Measurements from ENCODE around the gene SLC39A11.
"Not testable (repeated sequence)": the region's sequence is repeated elsewhere in the genome, so short reads cannot be mapped to it uniquely, and the experiment has no call there.

The SLC39A11 gene

DNA sequence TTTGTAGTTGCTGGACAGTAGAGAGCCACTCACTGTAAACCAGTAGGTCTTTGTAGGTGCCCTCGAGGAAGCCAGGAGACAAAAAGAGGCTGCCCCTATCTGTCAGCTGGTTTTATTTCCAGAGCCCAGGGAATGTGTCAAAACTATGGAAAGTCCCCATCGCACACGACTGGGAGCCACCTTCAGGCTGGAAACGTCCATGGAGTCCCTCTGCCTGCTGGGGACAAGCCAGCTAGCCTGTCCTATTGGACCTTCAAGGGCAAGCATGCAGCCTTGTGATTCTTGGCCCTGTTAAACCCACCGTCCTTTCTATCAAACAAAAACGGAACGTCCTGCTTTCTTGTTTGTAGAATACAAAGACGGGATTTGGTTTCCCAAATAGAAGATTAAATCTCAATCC lies 289.8 kb downstream of the SLC39A11 start:
- no peak for DNase-seq (ENCODE audit: low read depth in 2 of 3, low spot score in 2 of 3)

DNA sequence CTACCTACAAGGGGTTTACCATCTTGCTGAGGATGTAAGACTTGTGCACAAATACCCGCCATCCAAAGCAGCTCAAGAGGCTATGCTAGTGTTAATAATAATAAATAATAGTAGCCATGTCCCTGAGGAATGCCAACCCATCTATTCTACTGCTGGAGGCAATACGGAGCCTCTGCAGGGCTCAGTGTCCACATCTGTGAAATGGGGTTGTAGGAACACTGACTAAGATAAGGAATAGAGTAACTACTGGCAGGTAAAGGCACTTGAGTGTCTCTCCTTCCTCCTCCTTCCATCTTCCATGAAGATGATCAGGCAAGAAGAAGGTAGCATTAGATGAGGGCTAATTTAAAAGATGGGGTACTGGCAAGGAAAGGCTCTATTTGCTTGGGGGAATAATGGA lies 295.3 kb downstream of the SLC39A11 start:
- no peak for DNase-seq (ENCODE audit: low read depth in 2 of 3, low spot score in 2 of 3)

DNA sequence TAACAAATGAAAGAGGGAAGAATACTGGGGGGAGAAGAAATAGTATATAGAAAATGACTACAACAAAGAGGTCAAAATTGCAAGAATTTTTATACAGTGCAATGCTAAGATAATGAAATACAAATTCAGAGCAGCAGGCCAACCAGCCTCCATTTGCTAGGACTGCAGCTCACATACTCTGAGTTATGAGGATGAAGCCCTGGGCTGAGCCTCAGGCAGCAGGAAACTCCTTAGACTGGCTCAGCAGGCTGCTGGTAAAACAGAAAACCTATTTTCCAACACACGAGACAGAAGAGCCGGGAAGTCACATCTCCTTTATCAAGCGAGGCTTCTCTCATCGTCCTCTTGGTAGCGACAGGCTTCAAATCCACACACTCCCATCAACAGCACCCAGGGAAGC lies 296.5 kb downstream of the SLC39A11 start:
- no peak for DNase-seq (ENCODE audit: low read depth in 2 of 3, low spot score in 2 of 3)

GRCh38 chr17:72794152-72794551 lies 298.3 kb downstream of the SLC39A11 start:
- no peak for DNase-seq (ENCODE audit: low read depth in 2 of 3, low spot score in 2 of 3)

- DNase-seq (ENCODE audit: low read depth in 2 of 3, low spot score in 2 of 3): no peak
These were observed 299.7 kb downstream of the SLC39A11 start for GRCh38 chr17:72792771-72793170.

GRCh38 chr17:72790190-72790589 lies 302.3 kb downstream of the SLC39A11 start:
- DNase-seq (ENCODE audit: low read depth in 2 of 3, low spot score in 2 of 3): no peak

GRCh38 chr17:72789711-72790110 lies 302.8 kb downstream of the SLC39A11 start:
- no peak for DNase-seq (ENCODE audit: low read depth in 2 of 3, low spot score in 2 of 3)

GRCh38 chr17:72788950-72789585 lies 303.4 kb downstream of the SLC39A11 start:
- DNase-seq (ENCODE audit: low read depth in 2 of 3, low spot score in 2 of 3): no peak

- no peak for DNase-seq (ENCODE audit: low read depth in 2 of 3, low spot score in 2 of 3)
These were observed 306.3 kb downstream of the SLC39A11 start for GRCh38 chr17:72786209-72786608.

DNA sequence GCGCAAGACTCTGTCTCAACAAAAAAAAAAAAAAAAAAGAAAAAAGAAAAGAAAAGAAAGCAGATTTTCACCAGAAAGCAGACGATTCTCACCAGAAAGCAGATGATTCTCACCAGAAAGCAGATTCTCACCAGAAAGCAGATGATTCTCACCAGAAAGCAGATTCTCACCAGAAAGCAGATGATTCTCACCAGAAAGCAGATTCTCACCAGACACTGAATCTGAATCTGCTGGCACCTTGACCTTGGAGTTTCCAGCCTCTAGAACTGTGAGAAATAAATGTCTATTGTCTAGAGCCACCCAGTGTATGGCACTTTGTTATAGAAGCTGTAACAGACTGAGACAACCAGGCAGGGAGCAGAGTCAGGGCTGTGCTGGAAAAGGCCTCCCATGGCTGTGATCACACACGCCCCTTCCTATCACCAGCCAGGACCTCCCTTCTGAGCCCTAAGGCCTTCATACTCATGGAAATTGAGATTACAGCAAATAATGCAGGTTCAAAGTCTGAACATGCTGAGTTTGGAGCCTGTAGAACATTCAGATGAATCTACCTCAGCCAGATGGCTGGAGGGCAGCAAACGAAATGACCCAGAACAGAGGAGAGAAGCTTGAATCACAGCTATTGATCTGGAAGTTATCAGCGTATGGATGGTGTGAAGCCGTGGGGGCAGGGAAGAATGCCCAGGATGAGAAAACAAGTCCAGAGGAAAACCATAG lies 309.3 kb downstream of the SLC39A11 start:
- DNase-seq (ENCODE audit: low read depth in 2 of 3, low spot score in 2 of 3): no peak

GRCh38 chr17:72782437-72782836 lies 310.1 kb downstream of the SLC39A11 start:
- not testable (repeated sequence) for DNase-seq (ENCODE audit: low read depth in 2 of 3, low spot score in 2 of 3)

DNA sequence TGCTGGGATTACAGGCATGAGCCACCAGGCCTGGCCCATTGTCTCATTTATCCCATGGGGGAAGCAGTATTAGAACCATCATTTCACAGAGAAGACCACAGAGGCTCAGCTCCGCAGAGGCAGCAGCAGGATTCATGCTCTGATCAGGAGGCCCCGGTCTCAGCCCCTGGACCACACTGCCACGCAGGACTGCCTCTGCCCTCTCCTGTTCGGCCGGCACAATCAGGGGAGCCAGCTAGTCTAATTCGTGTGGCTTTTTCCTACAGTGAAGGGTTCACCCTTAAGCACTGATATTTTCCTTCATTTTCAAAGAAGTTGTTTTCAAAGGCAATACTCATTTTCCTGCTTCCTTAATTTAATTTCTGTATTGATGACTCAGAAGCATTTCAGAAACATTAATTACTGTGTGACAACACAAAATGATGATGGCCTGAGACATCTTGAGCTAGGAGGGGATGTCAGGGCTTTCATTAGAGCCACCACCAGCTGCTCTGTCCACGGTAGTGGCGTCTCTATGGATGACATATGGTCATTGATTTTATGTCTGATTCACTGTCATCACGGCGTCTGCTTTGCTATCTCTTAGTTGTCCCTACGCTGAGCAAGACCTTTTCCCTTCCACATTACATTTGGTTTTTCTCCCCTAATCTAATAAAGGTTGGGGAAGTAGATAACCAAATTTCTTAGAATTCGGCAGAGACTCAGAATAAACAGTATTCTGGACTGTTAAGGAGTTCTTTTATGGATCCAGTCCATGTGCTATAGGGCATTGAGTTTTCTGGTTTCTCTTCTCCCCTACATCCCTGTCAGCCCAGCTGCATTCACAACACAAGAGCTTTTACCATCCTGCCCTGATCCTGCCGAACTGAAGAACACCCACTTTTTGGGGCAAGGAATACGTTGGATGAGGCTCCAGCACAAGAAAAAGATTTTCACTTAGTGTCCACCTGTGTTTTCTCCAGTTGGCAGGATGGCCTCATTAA lies 314.0 kb downstream of the SLC39A11 start:
- no peak for DNase-seq (ENCODE audit: low read depth in 2 of 3, low spot score in 2 of 3)

DNA sequence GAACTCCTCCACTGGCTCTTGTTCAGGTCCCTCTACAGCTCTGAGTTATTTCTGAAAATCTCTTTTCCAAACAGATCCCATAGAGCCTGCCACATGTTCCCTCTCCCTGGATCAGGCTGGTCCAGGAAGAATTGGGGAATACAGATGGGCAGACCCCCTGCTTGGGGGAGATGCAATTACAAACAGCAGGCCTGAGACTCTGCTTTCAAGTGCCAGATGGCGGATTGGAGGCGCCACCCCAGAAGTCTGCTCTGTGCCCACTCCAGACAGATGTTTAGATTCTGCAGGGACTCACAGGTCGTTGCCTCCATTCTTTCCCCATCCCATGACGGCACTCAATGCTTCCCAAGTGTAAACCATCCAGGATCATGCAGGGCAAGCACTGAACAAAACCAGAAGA lies 316.6 kb downstream of the SLC39A11 start:
- DNase-seq (ENCODE audit: low read depth in 2 of 3, low spot score in 2 of 3): no peak

DNA sequence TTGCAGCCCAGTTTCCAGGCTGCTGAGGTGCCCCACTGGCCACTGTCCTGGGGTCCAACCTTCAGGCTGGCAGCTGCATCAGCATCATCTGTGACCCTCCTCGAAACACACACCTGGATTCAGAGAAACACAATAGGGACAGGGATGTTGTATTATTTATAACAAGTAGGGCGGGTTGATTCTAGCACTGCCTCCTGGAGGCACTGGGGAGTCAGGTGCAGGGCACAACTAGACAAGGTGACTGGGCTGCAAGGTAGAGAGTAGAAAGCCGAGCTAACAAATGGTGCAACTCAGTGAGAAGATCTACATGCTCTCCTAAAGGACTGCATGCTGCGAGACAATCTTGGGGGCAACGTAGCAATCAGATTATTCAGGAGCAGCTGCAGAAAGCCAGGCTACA lies 317.3 kb downstream of the SLC39A11 start:
- DNase-seq (ENCODE audit: low read depth in 2 of 3, low spot score in 2 of 3): no peak

GRCh38 chr17:72774236-72774635 lies 318.3 kb downstream of the SLC39A11 start:
- DNase-seq (ENCODE audit: low read depth in 2 of 3, low spot score in 2 of 3): no peak

- DNase-seq (ENCODE audit: low read depth in 2 of 3, low spot score in 2 of 3): not testable (repeated sequence)
These were observed 319.3 kb downstream of the SLC39A11 start for GRCh38 chr17:72773225-72773624.

GRCh38 chr17:72772331-72772821 lies 320.1 kb downstream of the SLC39A11 start:
- no peak for DNase-seq (ENCODE audit: low read depth in 2 of 3, low spot score in 2 of 3)

GRCh38 chr17:72771734-72772133 lies 320.8 kb downstream of the SLC39A11 start:
- DNase-seq (ENCODE audit: low read depth in 2 of 3, low spot score in 2 of 3): no peak

GRCh38 chr17:72766761-72767356 lies 325.6 kb downstream of the SLC39A11 start:
- no peak for DNase-seq (ENCODE audit: low read depth in 2 of 3, low spot score in 2 of 3)

DNA sequence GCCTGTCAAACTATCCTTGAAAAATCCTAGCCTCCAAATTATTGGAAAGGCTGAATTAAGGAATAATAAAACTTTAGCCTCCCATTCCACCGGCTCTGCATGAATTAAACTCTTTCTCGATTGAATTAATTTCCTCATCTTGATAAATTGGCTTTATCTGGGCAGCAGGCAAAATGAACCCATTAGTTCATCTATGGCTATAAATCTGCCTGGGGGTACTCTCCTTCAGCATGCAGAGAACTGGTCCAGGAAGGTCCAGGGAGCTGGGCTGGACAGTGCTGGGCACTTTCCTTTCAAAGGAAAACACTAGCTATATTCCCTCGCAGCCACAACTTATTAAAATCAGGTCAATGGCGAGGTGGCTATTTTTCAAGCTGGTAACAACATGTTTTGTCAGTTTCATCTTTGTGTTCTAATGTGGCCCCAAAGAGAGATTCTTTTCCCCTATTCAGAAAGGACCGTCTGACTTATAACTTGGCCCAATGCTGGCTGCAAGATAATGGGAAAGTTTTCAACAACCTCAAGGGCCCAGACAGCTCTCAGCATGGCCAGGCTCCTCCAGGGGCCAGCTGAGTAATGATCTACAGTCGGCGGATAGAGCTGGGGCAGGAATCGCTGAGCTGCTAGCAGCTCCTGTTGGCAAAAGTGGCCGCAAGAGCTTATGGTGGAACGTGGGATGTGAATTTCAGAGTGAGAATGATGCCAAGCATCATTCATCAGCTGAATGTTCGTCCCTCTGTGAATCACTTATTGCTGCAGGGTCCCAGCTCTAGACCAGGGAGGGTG lies 326.9 kb downstream of the SLC39A11 start:
- no peak for DNase-seq (ENCODE audit: low read depth in 2 of 3, low spot score in 2 of 3)

Measured in activated CD8-positive, alpha-beta memory T cell treated with anti-CD3 and anti-CD28 coated beads for 48 hours (primary cell).